HL-60 (cell line): ENCODE measurements around the gene ATP8B3.

Source experiments
- DNase-seq, 2 experiments: peaks; one replicate each; pipeline ENCODE4 v3.0.0-alpha.2; 2010 to 2020; ENCODE audit warnings: low read depth in 1 of 2, low spot score in 1 of 2
- H3K27ac ChIP-seq: fragments of 250-450 bp; sonication (Bioruptor Pico); replicated peaks from 2 replicates; pipeline ENCODE4 v1.5.1; 2020; ENCODE audit warnings: mild to moderate bottlenecking, moderate library complexity
- H3K27me3 ChIP-seq: fragments of 250-450 bp; sonication (Bioruptor Pico); 2 replicates; pipeline ENCODE4 v1.5.1; 2021; ENCODE audit warnings: mild to moderate bottlenecking, moderate library complexity; ENCODE audit not compliant: insufficient read depth, poor library complexity, severe bottlenecking
- H3K4me3 ChIP-seq: replicated peaks from 2 replicates; pipeline ENCODE4 v1.5.1; 2011; ENCODE audit warnings: mild to moderate bottlenecking, control low read depth, low read length; ENCODE audit not compliant: insufficient read depth
- GABPA ChIP-seq: IDR thresholded peaks from 2 replicates; pipeline ENCODE4 v1.6.1; 2012; ENCODE audit warnings: low read depth
- POLR2AphosphoS5 ChIP-seq: IDR thresholded peaks from 2 replicates; pipeline ENCODE4 v1.6.1; 2012; ENCODE audit warnings: low read depth
- SPI1 ChIP-seq: IDR thresholded peaks from 2 replicates; pipeline ENCODE4 v1.6.1; 2012; ENCODE audit warnings: low read depth, mild to moderate bottlenecking, borderline replicate concordance
- TF ChIP-seq, protein P1 (sequence below): IDR thresholded peaks from one replicate; pipeline ENCODE4 v1.5.1; 2011; ENCODE audit warnings: low read length, control low read depth, inconsistent platforms; ENCODE audit not compliant: insufficient read depth
- TF ChIP-seq, protein P2 (sequence below): IDR thresholded peaks from 2 replicates; pipeline ENCODE4 v1.6.1; 2012; ENCODE audit warnings: low read depth; ENCODE audit not compliant: insufficient replicate concordance

ATP8B3 gene

GRCh38 chr19:1777149-1777548 is 34.9 kb downstream of the ATP8B3 start:
- no peak overlapping the region for H3K4me3 ChIP-seq
- no peak for DNase-seq

GRCh38 chr19:1776606-1777147 is 35.4 kb downstream of the ATP8B3 start:
- TF ChIP-seq, protein P1, sequence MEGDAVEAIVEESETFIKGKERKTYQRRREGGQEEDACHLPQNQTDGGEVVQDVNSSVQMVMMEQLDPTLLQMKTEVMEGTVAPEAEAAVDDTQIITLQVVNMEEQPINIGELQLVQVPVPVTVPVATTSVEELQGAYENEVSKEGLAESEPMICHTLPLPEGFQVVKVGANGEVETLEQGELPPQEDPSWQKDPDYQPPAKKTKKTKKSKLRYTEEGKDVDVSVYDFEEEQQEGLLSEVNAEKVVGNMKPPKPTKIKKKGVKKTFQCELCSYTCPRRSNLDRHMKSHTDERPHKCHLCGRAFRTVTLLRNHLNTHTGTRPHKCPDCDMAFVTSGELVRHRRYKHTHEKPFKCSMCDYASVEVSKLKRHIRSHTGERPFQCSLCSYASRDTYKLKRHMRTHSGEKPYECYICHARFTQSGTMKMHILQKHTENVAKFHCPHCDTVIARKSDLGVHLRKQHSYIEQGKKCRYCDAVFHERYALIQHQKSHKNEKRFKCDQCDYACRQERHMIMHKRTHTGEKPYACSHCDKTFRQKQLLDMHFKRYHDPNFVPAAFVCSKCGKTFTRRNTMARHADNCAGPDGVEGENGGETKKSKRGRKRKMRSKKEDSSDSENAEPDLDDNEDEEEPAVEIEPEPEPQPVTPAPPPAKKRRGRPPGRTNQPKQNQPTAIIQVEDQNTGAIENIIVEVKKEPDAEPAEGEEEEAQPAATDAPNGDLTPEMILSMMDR, result no peak
- TF ChIP-seq GABPA (no peak), POLR2AphosphoS5 (no peak), SPI1 (no peak)
- TF ChIP-seq, protein P2, sequence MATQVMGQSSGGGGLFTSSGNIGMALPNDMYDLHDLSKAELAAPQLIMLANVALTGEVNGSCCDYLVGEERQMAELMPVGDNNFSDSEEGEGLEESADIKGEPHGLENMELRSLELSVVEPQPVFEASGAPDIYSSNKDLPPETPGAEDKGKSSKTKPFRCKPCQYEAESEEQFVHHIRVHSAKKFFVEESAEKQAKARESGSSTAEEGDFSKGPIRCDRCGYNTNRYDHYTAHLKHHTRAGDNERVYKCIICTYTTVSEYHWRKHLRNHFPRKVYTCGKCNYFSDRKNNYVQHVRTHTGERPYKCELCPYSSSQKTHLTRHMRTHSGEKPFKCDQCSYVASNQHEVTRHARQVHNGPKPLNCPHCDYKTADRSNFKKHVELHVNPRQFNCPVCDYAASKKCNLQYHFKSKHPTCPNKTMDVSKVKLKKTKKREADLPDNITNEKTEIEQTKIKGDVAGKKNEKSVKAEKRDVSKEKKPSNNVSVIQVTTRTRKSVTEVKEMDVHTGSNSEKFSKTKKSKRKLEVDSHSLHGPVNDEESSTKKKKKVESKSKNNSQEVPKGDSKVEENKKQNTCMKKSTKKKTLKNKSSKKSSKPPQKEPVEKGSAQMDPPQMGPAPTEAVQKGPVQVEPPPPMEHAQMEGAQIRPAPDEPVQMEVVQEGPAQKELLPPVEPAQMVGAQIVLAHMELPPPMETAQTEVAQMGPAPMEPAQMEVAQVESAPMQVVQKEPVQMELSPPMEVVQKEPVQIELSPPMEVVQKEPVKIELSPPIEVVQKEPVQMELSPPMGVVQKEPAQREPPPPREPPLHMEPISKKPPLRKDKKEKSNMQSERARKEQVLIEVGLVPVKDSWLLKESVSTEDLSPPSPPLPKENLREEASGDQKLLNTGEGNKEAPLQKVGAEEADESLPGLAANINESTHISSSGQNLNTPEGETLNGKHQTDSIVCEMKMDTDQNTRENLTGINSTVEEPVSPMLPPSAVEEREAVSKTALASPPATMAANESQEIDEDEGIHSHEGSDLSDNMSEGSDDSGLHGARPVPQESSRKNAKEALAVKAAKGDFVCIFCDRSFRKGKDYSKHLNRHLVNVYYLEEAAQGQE, result no peak
- Histone ChIP-seq H3K4me3 (no peak overlapping the region), H3K27me3 (peaks cover 56% of the 10 kb centered on the region), H3K27ac (no peak overlapping the region)
- DNase-seq, result no peak

More at GRCh38 chr19:1777149-1777548, 34.9 kb downstream of the ATP8B3 start:
- TF ChIP-seq, protein P2, result no peak
- TF ChIP-seq GABPA, result no peak
- TF ChIP-seq POLR2AphosphoS5, result no peak
- TF ChIP-seq, protein P1, result no peak
- no peak for TF ChIP-seq SPI1
- Histone ChIP-seq H3K27ac (no peak overlapping the region), H3K27me3 (peaks cover 56% of the 10 kb centered on the region)

DNA sequence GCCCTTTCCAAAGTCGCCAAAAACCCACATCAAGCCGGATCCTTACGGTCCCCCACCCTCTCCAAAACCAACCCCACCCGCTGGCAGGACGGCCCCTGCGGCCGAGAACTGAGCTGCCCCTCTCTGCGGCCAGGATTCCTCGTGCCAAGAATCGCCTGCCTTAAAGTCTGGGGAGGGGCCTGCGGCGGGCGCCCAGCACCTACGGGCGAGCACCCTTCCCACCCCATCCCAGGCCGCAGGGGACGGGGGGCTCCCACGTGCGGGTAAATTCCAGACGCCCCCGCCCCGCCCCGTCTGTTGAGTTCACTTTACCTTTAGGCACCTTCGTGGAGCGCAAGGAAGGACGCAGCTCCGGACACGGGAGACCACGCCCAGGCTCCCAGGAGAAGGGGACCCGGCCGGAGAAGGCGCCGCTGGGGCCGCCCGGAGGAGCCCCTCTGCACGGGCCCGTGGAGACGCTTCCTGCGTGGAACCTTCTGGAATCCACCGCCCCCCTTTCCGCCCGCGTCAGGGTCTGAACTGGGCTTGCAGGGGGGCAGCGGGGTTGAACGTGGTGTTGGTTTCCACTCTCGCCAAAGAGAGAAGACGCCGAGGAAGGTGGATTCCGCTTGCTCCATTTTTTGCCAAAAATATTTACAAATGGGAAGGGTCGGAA is 36.0 kb downstream of the ATP8B3 start:
- Histone ChIP-seq H3K27ac (no peak overlapping the region), H3K4me3 (no peak overlapping the region), H3K27me3 (peaks cover 55% of the 10 kb centered on the region)
- TF ChIP-seq POLR2AphosphoS5, result no peak
- no peak for TF ChIP-seq SPI1
- TF ChIP-seq, protein P1, result no peak
- TF ChIP-seq GABPA, result no peak
- TF ChIP-seq, protein P2, result no peak
- DNase-seq, result no peak
